Sigmoid colon (tissue), 7 donors: ENCODE data around the gene ALKBH6. TPM values are rescaled to one million over a fixed set of nuclear protein-coding genes. Genes with fewer than 3 reads are reported as not detected.

ENCODE experiments used
- DNase-seq: peaks from one replicate; pipeline ENCODE4 v3.0.0-alpha.2; 2019
- H3K27ac ChIP-seq, 4 donors: fragments of 200-600 bp; sonication (generic); one replicate each; pipeline ENCODE4 v1.5.1; 2016 to 2019; ENCODE audit warnings: mild to moderate bottlenecking in 1 of 4
- H3K27me3 ChIP-seq, 3 donors: fragments of 200-600 bp; sonication (generic); one replicate each; pipeline ENCODE4 v1.5.1; 2019; ENCODE audit warnings: mild to moderate bottlenecking in 1 of 3
- H3K36me3 ChIP-seq, 4 donors: fragments of 200-600 bp; sonication (generic); one replicate each; pipeline ENCODE4 v1.5.1; 2016 to 2019
- H3K4me1 ChIP-seq, 4 donors: fragments of 200-600 bp; sonication (generic); one replicate each; pipeline ENCODE4 v1.5.1; 2017 to 2019
- H3K4me3 ChIP-seq, 4 donors: fragments of 200-600 bp; sonication (generic); one replicate each; pipeline ENCODE4 v1.5.1; 2017 to 2019; ENCODE audit warnings: mild to moderate bottlenecking in 2 of 4, moderate library complexity in 1 of 4
- H3K9me3 ChIP-seq, 4 donors: fragments of 200-600 bp in 3 of 4; sonication (generic) in 3 of 4; one replicate each; pipeline versions ENCODE4 v1.5.1 to v1.6.1; 2013 to 2019
- EP300 ChIP-seq, 4 donors: sonication (generic); formaldehyde crosslinking; IDR thresholded peaks; one replicate each; pipeline ENCODE4 v1.6.1; 2017; ENCODE audit warnings: antibody characterized with exemption in 4 of 4
- POLR2A ChIP-seq, 2 donors: fragments of 450-650 bp; IDR thresholded peaks; one replicate each; pipeline ENCODE4 v1.6.1; 2016; ENCODE audit warnings: antibody characterized with exemption in 2 of 2, mild to moderate bottlenecking in 2 of 2, moderate library complexity in 2 of 2
- POLR2AphosphoS5 ChIP-seq, 4 donors: sonication (generic); formaldehyde crosslinking; IDR thresholded peaks; one replicate each; pipeline ENCODE4 v1.6.1; 2017; ENCODE audit warnings: antibody characterized with exemption in 4 of 4
- WGBS, 2 donors: extraction: QIAGEN DNeasy Blood & Tissue Kit; methylation state at CpG; one replicate each; pipeline ENCODE4 v1.1.7; 2013; 5-methylcytosine and 5-hydroxymethylcytosine counted together
- intact Hi-C: fragments of 100-400 bp; cut with DNase I; formaldehyde crosslinking; loops from one replicate; pipeline ENCODE4 v1.15.1; 2023
- polyA plus RNA-seq, 3 donors: library from polyadenylated mRNA; stranded (reverse); fragments of 200-250 nt; gene quantifications; one replicate each; pipeline ENCODE4 v1.2.3, GENCODE V29; 2013
- total RNA-seq, 4 donors: library from RNA; depleted of rRNA; stranded (reverse); fragments of >200 nt; gene quantifications; one replicate each; pipeline ENCODE4 v1.1.0, GENCODE V29; 2016
- TF ChIP-seq, protein P1 (sequence below), 4 experiments: fragments of 450-650 bp in 3 of 4; fragments of 200-600 bp in 1 of 4; IDR thresholded peaks; one replicate each; pipeline ENCODE4 v1.5.1; 2016 to 2019; ENCODE audit warnings: antibody characterized with exemption in 4 of 4, mild to moderate bottlenecking in 3 of 4, moderate library complexity in 2 of 4
- donor health status: healthy with polysubstance abuse.
- donor health status: Bipolar disorder and iron deficiency.
- donor health status: healthy.

Gene ALKBH6
- total and polyA plus RNA-seq, 7 donors = 12.0 to 31.7 (median 24.4) TPM

GRCh38 chr19:36009633-36010379, 4.2 kb downstream of the ALKBH6 start:
- intact Hi-C loops = loop anchor here (5.0 kb wide), 1 partner anchor 42 kb away; the partner anchor contains the start of genes THAP8 and WDR62

GRCh38 chr19:36009220-36009619, 4.8 kb downstream of the ALKBH6 start:
- Histone ChIP-seq H3K27ac (peak overlapping the region; percentile 75 to 81 (median 79)), H3K4me3 (peak overlapping the region; percentile 29 to 48 (median 44)), H3K27me3 (no peaks in the 10 kb centered on the region), H3K4me1 (peaks cover 0 to 30% (median 26%) of the 10 kb centered on the region in 4 donors), H3K36me3 (no peaks in the 10 kb centered on the region), H3K9me3 (no peaks in the 10 kb centered on the region)
- intact Hi-C loops = no loop called here
- TF ChIP-seq POLR2A (IDR thresholded peaks at IDR 0.05) (no peak), POLR2AphosphoS5 (IDR thresholded peaks at IDR 0.05) (peak; percentile 62 to 81 (median 70)), EP300 (IDR thresholded peaks at IDR 0.05) (no peak)
- TF ChIP-seq, protein P1, sequence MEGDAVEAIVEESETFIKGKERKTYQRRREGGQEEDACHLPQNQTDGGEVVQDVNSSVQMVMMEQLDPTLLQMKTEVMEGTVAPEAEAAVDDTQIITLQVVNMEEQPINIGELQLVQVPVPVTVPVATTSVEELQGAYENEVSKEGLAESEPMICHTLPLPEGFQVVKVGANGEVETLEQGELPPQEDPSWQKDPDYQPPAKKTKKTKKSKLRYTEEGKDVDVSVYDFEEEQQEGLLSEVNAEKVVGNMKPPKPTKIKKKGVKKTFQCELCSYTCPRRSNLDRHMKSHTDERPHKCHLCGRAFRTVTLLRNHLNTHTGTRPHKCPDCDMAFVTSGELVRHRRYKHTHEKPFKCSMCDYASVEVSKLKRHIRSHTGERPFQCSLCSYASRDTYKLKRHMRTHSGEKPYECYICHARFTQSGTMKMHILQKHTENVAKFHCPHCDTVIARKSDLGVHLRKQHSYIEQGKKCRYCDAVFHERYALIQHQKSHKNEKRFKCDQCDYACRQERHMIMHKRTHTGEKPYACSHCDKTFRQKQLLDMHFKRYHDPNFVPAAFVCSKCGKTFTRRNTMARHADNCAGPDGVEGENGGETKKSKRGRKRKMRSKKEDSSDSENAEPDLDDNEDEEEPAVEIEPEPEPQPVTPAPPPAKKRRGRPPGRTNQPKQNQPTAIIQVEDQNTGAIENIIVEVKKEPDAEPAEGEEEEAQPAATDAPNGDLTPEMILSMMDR (IDR thresholded peaks at IDR 0.05) = no peak
- DNase-seq = peak; percentile 90
- WGBS, 2 donors = 1 to 2% methylated on average over 50 of the region's 50 CpGs

More at GRCh38 chr19:36009633-36010379, 4.2 kb downstream of the ALKBH6 start:
- Histone ChIP-seq H3K27ac (peak overlapping the region; percentile 75 to 81 (median 79)), H3K4me3 (peak overlapping the region; percentile 29 to 48 (median 44)), H3K4me1 (peaks cover 0 to 35% (median 30%) of the 10 kb centered on the region in 4 donors), H3K9me3 (no peaks in the 10 kb centered on the region), H3K27me3 (no peaks in the 10 kb centered on the region), H3K36me3 (no peaks in the 10 kb centered on the region)
- WGBS, 2 donors = 58 to 65% methylated on average over 15 of the region's 15 CpGs
- TF ChIP-seq POLR2AphosphoS5 (IDR thresholded peaks at IDR 0.05) = no peak
- TF ChIP-seq, protein P1 (IDR thresholded peaks at IDR 0.05) = no peak
- TF ChIP-seq EP300 (IDR thresholded peaks at IDR 0.05) = no peak
- TF ChIP-seq POLR2A (IDR thresholded peaks at IDR 0.05) = no peak
- no peak for DNase-seq

GRCh38 chr19:36008336-36008978, 5.6 kb downstream of the ALKBH6 start, which contains the start of gene SYNE4:
Gene SYNE4 (minus strand): TSS chr19:36008813. CDS start chr19:36008681, 132 bp downstream.
- TF ChIP-seq EP300 (IDR thresholded peaks at IDR 0.05) (no peak), POLR2AphosphoS5 (IDR thresholded peaks at IDR 0.05) (no peak), POLR2A (IDR thresholded peaks at IDR 0.05) (no peak)
- TF ChIP-seq, protein P1 (IDR thresholded peaks at IDR 0.05) = no peak
- peak; percentile 72 for DNase-seq
- WGBS, 2 donors = 31 to 58% methylated on average over 19 of the region's 19 CpGs
- no peaks in the 10 kb centered on the region for H3K27me3 ChIP-seq
- peak within 1 kb of the TSS; percentile 75 to 81 (median 79) for H3K27ac ChIP-seq
- H3K4me3 ChIP-seq = peak within 1 kb of the TSS; percentile 29 to 48 (median 44)
- peaks cover 0 to 5% (median 0%) of the 10 kb centered on the region in 4 donors for H3K36me3 ChIP-seq
- intact Hi-C loops = no loop called here
- no peaks in the 10 kb centered on the region for H3K9me3 ChIP-seq
- peaks cover 0 to 27% (median 23%) of the 10 kb centered on the region in 4 donors for H3K4me1 ChIP-seq

GRCh38 chr19:36006955-36007354, 7.1 kb downstream of the ALKBH6 start:
- TF ChIP-seq, protein P1 (IDR thresholded peaks at IDR 0.05) = no peak
- TF ChIP-seq EP300 (IDR thresholded peaks at IDR 0.05) (no peak), POLR2A (IDR thresholded peaks at IDR 0.05) (no peak), POLR2AphosphoS5 (IDR thresholded peaks at IDR 0.05) (no peak)
- H3K36me3 ChIP-seq = peaks cover 0 to 9% (median 0%) of the 10 kb centered on the region in 4 donors
- intact Hi-C loops = no loop called here
- no peak overlapping the region for H3K4me3 ChIP-seq
- no peaks in the 10 kb centered on the region for H3K9me3 ChIP-seq
- peaks cover 0 to 22% (median 17%) of the 10 kb centered on the region in 4 donors for H3K4me1 ChIP-seq
- no peak overlapping the region for H3K27ac ChIP-seq
- no peaks in the 10 kb centered on the region for H3K27me3 ChIP-seq
- WGBS, 2 donors = 93% methylated on average over 5 of the region's 5 CpGs
- DNase-seq = no peak
